Adrenal gland (tissue), 5 donors: ENCODE results near the gene NANOG.
"Not testable (repeated sequence)": the region's sequence is repeated elsewhere in the genome, so short reads cannot be mapped to it uniquely, and the experiment has no call there.

Experiments
- CTCF ChIP-seq, 6 experiments: fragments of 450-650 bp in 4 of 6; fragments of 200-600 bp in 2 of 6; sonication (generic) in 1 of 6; IDR thresholded peaks; 1 replicate in 5 of 6; 2 replicates in 1 of 6; pipeline versions ENCODE4 v1.5.1 to v1.8.0; 2016 to 2021; ENCODE audit warnings: antibody characterized with exemption in 6 of 6, mild to moderate bottlenecking in 2 of 6, moderate library complexity in 1 of 6
- POLR2A ChIP-seq, 2 donors: fragments of 450-650 bp; IDR thresholded peaks; one replicate each; pipeline ENCODE4 v1.6.1; 2017; ENCODE audit warnings: antibody characterized with exemption in 2 of 2, mild to moderate bottlenecking in 2 of 2, moderate library complexity in 1 of 2
- donor health status: DM: no; HTN: no; CAD: no.

- not testable (repeated sequence) for TF ChIP-seq CTCF, POLR2A (IDR thresholded peaks at IDR 0.05)
These were observed 53.2 kb downstream of the NANOG start for GRCh38 chr12:7842444-7842843.
